ENCODE data around the gene OST4. TPM values are rescaled to one million over a fixed set of nuclear protein-coding genes. Genes with fewer than 3 reads are reported as not detected.

Gene OST4
- polyA plus RNA-seq, 2 of the 4 experiments (the other 2 are of a cell fraction), result 392 to 880 TPM

- TF ChIP-seq MYC (IDR thresholded peaks at IDR 0.05; ENCODE audit: borderline replicate concordance, low read length), result no peak
- no peak; the same call in 1 of the 2 replicates for TF ChIP-seq REST (IDR thresholded peaks at IDR 0.05)
Measured at GRCh38 chr2:27032495-27033252, 38.8 kb downstream of the OST4 start, which contains the start of gene TMEM214 (continued).

- FAIRE-seq (no peak), DNase-seq (ENCODE audit: low read depth in 1 of 2, low spot score in 1 of 2) (no peak), ATAC-seq (no peak)
- H3K4me1 ChIP-seq, result peaks cover 18% of the 10 kb centered on the region
- peak overlapping the region in 1 of 2 experiments; percentile 23; a peak in 1 of 6 replicates for H3K27ac ChIP-seq
- TF ChIP-seq FOSL2 (IDR thresholded peaks at IDR 0.05) (0 out of 2 replicates have a peak, but pooled peaks have one; percentile 8), FOSL2 (CRISPR knock-in tag; IDR thresholded peaks at IDR 0.05) (no peak), EP300 (IDR thresholded peaks at IDR 0.05) (no peak)
- no peak overlapping the region for H3K4me3 ChIP-seq
- no peak overlapping the region for H3K4me2 ChIP-seq
- 61% methylated on average over 2 of the region's 2 CpGs for WGBS (ENCODE audit: missing lambda C conversion rate)
- ChIA-PET CTCF (interaction anchor here (1.0 to 9.5 kb wide), 5 partner anchors 10 to 183 kb away, joined by 3 to 75 read pairs (median 3); no protein-coding TSS in a partner anchor), POLR2A (interaction anchor here (1.3 kb wide), 1 partner anchor 42 kb away, joined by 4 read pairs; the partner anchor contains the start of gene OST4)
- no peaks in the 10 kb centered on the region for H3K9me3 ChIP-seq
Measured at GRCh38 chr2:27029051-27029450, 42.4 kb downstream of the OST4 start.

GRCh38 chr2:27027211-27027651 is 44.2 kb downstream of the OST4 start:
- CTCF ChIA-PET, result interaction anchor here (1.5 to 7.6 kb wide), 3 partner anchors 11 to 85 kb away, joined by 5 to 65 read pairs (median 44); no protein-coding TSS in a partner anchor
- no peak overlapping the region for H3K4me2 ChIP-seq
- no peak for ATAC-seq
- no peak for DNase-seq (ENCODE audit: low read depth in 1 of 2, low spot score in 1 of 2)
- TF ChIP-seq CHD4 (IDR thresholded peaks at IDR 0.05; ENCODE audit: borderline replicate concordance) (no peak), MAZ (IDR thresholded peaks at IDR 0.05; ENCODE audit: borderline replicate concordance, low read depth, low read length) (no peak), CHD2 (IDR thresholded peaks at IDR 0.05; ENCODE audit: low read length, partially characterized antibody) (no peak), ELK1 (IDR thresholded peaks at IDR 0.05; ENCODE audit: low read depth, low read length) (no peak), BHLHE40 (IDR thresholded peaks at IDR 0.05; ENCODE audit: low read depth, low read length) (no peak), HES2 (IDR thresholded peaks at IDR 0.05) (no peak), MYC (IDR thresholded peaks at IDR 0.05; ENCODE audit: borderline replicate concordance, low read length) (no peak), KDM5A (IDR thresholded peaks at IDR 0.05) (no peak)
- no peak for FAIRE-seq
- H3K27ac ChIP-seq, result no peak overlapping the region
- 88% methylated on average over 9 of the region's 10 CpGs for WGBS (ENCODE audit: missing lambda C conversion rate)
- no peak overlapping the region for H3K4me3 ChIP-seq
- POLR2A ChIA-PET, result no interaction called here
- peaks cover 14% of the 10 kb centered on the region; the same call in 2 of the 3 replicates for H3K4me1 ChIP-seq
- H3K9me3 ChIP-seq, result no peaks in the 10 kb centered on the region

Measured in A549 (cell line).